GM12864 (cell line): Measurements from ENCODE around the gene LCN6.
"Not testable (repeated sequence)": the region's sequence is repeated elsewhere in the genome, so short reads cannot be mapped to it uniquely, and the experiment has no call there.

Experiments used
- DNase-seq: peaks from one replicate; pipeline ENCODE4 v3.0.0-alpha.2; 2011; ENCODE audit warnings: low read depth
- H3K4me3 ChIP-seq: 2 replicates; pipeline ENCODE4 v1.5.1; 2011; ENCODE audit warnings: mild to moderate bottlenecking, low read depth, low read length, control low read depth
- CTCF ChIP-seq: IDR thresholded peaks from 2 replicates; pipeline ENCODE4 v1.5.1; 2011; ENCODE audit warnings: low read depth, mild to moderate bottlenecking, moderate library complexity, low read length, control low read depth, inconsistent platforms; ENCODE audit errors: missing control alignments

Gene LCN6

GRCh38 chr9:136748201-136748600 is at the start of gene LCN6:
LCN6 (minus strand) TSS chr9:136748525; CDS start chr9:136748483, 42 bp downstream.
- DNase-seq: no peak
- no peak within 1 kb of the TSS for H3K4me3 ChIP-seq
- TF ChIP-seq CTCF: no peak

GRCh38 chr9:136796775-136797347 is 48.5 kb upstream of the LCN6 start:
- DNase-seq, H3K4me3 ChIP-seq: not testable (repeated sequence)

- DNase-seq: no peak
- H3K4me3 ChIP-seq: no peak within 1 kb of the TSS
- no peak for TF ChIP-seq CTCF
These were observed 48.0 kb upstream of the LCN6 start, which contains the start of gene CCDC183 for GRCh38 chr9:136796238-136796774. CCDC183 (plus strand) TSS chr9:136796338; CDS start chr9:136796398, 60 bp downstream.

GRCh38 chr9:136795000-136795348 is 46.6 kb upstream of the LCN6 start:
- H3K4me3 ChIP-seq: no peak overlapping the region
- DNase-seq: no peak
- TF ChIP-seq CTCF: no peak

GRCh38 chr9:136794281-136794999 is 46.1 kb upstream of the LCN6 start:
- no peak for DNase-seq
- no peak overlapping the region for H3K4me3 ChIP-seq
- TF ChIP-seq CTCF: no peak

GRCh38 chr9:136793086-136793946 is 45.0 kb upstream of the LCN6 start:
- H3K4me3 ChIP-seq: no peak overlapping the region
- no peak for TF ChIP-seq CTCF
- DNase-seq: no peak
